Vagina (tissue), 2 donors: ENCODE measurements around the gene LKAAEAR1. TPM values are rescaled to one million over a fixed set of nuclear protein-coding genes. Genes with fewer than 3 reads are reported as not detected.

ENCODE experiments used
- DNase-seq, 2 donors: peaks; one replicate each; pipeline ENCODE4 v3.0.0-alpha.2; 2017; ENCODE audit errors: extremely low spot score in 2 of 2
- H3K27ac ChIP-seq: fragments of 200-600 bp; sonication (generic); one replicate; pipeline ENCODE4 v1.5.1; 2019
- H3K27me3 ChIP-seq: fragments of 200-600 bp; sonication (generic); one replicate; pipeline ENCODE4 v1.5.1; 2019
- H3K36me3 ChIP-seq, 2 donors: fragments of 200-600 bp; sonication (generic); one replicate each; pipeline ENCODE4 v1.5.1; 2017 to 2019
- H3K4me1 ChIP-seq: fragments of 200-600 bp; sonication (generic); one replicate; pipeline ENCODE4 v1.5.1; 2019
- H3K4me3 ChIP-seq, 2 donors: fragments of 200-600 bp; sonication (generic); 1 replicate in 1 of 2; 2 replicates in 1 of 2; pipeline ENCODE4 v1.5.1; 2016 to 2019
- H3K9me3 ChIP-seq: fragments of 200-600 bp; sonication (generic); one replicate; pipeline ENCODE4 v1.5.1; 2019
- POLR2A ChIP-seq, 2 donors: fragments of 450-650 bp; IDR thresholded peaks; one replicate each; pipeline ENCODE4 v1.6.1; 2017; ENCODE audit warnings: antibody characterized with exemption in 2 of 2, mild to moderate bottlenecking in 2 of 2, moderate library complexity in 2 of 2
- POLR2AphosphoS5 ChIP-seq, 2 donors: sonication (generic); formaldehyde crosslinking; IDR thresholded peaks; one replicate each; pipeline ENCODE4 v1.9.0; 2017; ENCODE audit warnings: antibody characterized with exemption in 2 of 2, mild to moderate bottlenecking in 2 of 2, low read depth in 1 of 2; ENCODE audit not compliant: insufficient read depth in 1 of 2
- intact Hi-C: fragments of 100-400 bp; cut with DNase I; formaldehyde crosslinking; loops from one replicate; pipeline ENCODE4 v1.15.1; 2023
- total RNA-seq: library from RNA; depleted of rRNA; stranded (reverse); fragments of >200 nt; gene quantifications from one replicate; pipeline ENCODE4 v1.2.3, GENCODE V29; 2016
- TF ChIP-seq, protein P1 (sequence below), 3 experiments: fragments of 450-650 bp in 2 of 3; fragments of 200-600 bp in 1 of 3; sonication (generic) in 1 of 3; IDR thresholded peaks; one replicate each; pipeline ENCODE4 v1.5.1; 2017 to 2019; ENCODE audit warnings: antibody characterized with exemption in 3 of 3, mild to moderate bottlenecking in 2 of 3, moderate library complexity in 2 of 3

Gene LKAAEAR1
- total RNA-seq, 1 donor from 2014 or later, result not detected

DNA sequence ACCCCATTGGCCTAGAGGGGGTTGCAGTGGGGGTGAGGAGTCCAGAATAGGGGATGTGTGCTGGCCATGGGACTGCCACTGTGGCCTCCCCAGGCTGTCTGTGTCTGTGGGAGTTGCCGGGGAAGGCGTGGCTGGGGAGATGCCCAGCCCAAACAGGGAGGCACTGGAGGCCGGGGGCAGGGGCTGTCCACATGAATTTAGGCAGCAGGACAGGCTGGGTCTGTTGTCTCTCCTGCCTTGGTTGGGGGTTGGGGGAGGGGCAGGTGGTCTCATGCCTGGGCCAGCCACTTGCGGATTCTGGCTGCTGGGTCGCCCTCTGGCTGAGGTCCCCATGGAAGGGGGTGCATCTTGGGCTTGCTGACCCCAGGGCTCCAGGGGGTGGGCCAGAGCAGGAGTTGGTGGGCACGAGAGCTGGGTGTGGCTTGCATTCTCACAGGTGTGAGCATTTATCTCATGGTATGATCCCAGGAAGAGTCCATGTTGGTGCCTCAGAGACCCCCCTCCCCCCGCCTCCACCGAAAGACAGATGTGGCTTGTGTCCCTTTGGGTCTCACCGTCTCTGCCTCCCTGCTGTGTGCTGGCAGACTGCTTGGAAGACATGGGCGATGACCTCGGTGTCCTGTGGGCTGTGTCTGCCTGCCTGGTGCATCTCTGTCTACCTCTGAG lies 38.7 kb downstream of the LKAAEAR1 start:
- H3K27ac ChIP-seq, result no peak overlapping the region
- DNase-seq, result no peak
- H3K4me1 ChIP-seq, result peaks cover 28% of the 10 kb centered on the region
- H3K9me3 ChIP-seq, result no peaks in the 10 kb centered on the region
- no peak overlapping the region for H3K4me3 ChIP-seq
- H3K36me3 ChIP-seq, result no peaks in the 10 kb centered on the region
- no peaks in the 10 kb centered on the region for H3K27me3 ChIP-seq
- TF ChIP-seq POLR2AphosphoS5 (IDR thresholded peaks at IDR 0.05; ENCODE audit: insufficient read depth in 1 of 2, low read depth in 1 of 2) (no peak), POLR2A (IDR thresholded peaks at IDR 0.05) (no peak)
- TF ChIP-seq, protein P1, sequence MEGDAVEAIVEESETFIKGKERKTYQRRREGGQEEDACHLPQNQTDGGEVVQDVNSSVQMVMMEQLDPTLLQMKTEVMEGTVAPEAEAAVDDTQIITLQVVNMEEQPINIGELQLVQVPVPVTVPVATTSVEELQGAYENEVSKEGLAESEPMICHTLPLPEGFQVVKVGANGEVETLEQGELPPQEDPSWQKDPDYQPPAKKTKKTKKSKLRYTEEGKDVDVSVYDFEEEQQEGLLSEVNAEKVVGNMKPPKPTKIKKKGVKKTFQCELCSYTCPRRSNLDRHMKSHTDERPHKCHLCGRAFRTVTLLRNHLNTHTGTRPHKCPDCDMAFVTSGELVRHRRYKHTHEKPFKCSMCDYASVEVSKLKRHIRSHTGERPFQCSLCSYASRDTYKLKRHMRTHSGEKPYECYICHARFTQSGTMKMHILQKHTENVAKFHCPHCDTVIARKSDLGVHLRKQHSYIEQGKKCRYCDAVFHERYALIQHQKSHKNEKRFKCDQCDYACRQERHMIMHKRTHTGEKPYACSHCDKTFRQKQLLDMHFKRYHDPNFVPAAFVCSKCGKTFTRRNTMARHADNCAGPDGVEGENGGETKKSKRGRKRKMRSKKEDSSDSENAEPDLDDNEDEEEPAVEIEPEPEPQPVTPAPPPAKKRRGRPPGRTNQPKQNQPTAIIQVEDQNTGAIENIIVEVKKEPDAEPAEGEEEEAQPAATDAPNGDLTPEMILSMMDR (IDR thresholded peaks at IDR 0.05), result no peak
- intact Hi-C loops, result no loop called here

DNA sequence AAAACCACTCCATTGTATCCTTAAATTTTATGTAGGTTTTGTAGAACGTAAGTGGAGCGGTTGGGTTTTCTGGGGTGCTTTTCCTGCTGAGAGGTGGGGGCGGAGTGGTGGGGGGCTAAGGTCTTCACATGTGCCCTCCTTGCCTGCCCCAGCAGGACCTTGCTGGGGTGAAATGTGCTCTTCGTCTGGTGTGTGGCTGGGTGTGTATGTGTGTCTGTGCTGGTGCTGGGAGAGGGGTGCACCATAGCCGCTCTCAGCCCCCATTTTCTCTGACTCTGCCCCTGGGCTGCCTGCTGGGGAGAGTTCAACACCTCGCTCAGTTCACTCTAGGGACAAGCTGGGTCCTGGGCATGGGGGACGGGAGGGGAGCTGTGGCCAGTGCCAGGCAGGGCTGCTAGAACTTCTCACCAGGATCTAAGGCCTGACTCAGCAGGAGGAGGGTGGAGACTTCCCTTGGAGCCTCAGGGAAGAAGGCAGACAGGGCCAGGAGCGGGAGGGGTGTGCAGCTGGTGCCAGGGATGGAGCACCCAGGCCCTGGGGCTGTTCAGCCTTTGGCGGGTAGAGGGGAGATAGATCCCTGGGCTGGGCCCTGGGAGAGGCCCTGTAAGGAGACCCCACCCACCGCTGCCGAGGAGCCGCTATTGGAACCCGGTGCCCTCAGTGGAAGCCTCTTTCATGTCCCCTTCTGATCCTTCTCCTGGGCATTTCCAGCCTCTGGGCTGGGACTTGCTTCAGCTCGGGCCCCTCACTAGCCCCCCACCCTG lies 39.5 kb downstream of the LKAAEAR1 start:
- intact Hi-C loops, result no loop called here
- Histone ChIP-seq H3K27me3 (no peaks in the 10 kb centered on the region), H3K36me3 (no peaks in the 10 kb centered on the region), H3K9me3 (no peaks in the 10 kb centered on the region), H3K27ac (no peak overlapping the region), H3K4me1 (peaks cover 33% of the 10 kb centered on the region), H3K4me3 (no peak overlapping the region)
- no peak for DNase-seq
- no peak for TF ChIP-seq POLR2A (IDR thresholded peaks at IDR 0.05)

DNA sequence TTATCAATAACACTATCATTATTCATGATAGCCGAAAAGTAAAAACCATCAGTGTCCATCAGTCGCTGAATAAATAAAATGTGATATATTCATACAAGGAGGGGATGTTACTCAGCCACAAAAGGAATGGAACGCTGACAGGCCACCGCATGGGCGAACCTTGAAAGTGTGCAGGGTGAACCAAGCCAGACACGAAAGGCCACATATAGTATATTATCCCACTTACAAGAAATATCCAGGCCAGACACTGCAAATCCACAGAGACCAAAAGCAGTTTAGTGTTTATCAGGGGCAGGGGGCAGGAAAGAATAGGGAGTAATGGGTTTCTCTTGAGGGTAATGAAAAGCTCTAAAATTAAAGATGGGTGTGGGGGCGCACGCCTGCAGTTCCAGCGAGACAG lies 40.4 kb downstream of the LKAAEAR1 start:
- no peak overlapping the region for H3K27ac ChIP-seq
- intact Hi-C loops, result no loop called here
- H3K9me3 ChIP-seq, result no peaks in the 10 kb centered on the region
- H3K4me1 ChIP-seq, result peaks cover 38% of the 10 kb centered on the region
- no peaks in the 10 kb centered on the region for H3K36me3 ChIP-seq
- TF ChIP-seq, protein P1 (IDR thresholded peaks at IDR 0.05), result no peak
- no peak for TF ChIP-seq POLR2A (IDR thresholded peaks at IDR 0.05)
- TF ChIP-seq POLR2AphosphoS5 (IDR thresholded peaks at IDR 0.05; ENCODE audit: insufficient read depth in 1 of 2, low read depth in 1 of 2), result no peak
- H3K27me3 ChIP-seq, result no peaks in the 10 kb centered on the region
- DNase-seq, result no peak
- H3K4me3 ChIP-seq, result no peak overlapping the region

DNA sequence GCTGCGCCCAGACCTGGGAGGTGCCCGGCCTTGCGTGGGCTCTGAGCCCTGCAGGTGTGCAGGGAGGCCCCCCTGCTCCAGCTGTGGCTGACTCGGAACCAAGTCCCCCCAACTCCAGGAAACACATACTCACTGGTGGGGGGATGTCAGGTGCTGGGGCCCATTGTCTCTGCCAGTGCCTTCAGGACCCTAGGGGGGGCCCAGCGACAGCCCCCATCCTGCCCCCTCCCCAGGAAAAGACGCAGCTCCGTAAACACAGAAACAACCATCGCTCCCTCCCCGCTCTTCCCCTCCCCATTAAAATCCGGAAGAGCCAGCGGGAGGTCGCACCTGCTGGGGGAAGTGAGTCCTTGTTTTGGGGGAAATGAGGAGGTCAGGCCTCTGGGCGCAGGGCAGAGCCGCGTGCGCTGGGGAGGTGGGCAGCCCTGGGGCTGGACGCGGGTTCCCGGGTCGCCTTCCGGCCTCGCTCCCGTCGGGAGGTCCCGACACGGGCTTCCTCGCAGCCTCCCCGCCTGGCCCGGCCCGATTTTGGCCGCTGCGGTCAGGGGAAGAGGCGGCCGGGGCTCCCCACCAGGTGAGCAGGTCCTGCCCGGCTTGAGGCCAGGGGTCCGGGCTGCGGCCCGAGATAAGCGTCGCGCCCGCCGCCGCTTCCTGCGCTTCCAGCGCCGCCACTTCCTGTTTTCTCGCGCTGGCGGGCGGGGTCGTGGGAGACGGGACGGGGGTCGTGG lies 42.0 kb downstream of the LKAAEAR1 start:
- Histone ChIP-seq H3K27ac (peak overlapping the region; percentile 39), H3K4me1 (peaks cover 46% of the 10 kb centered on the region), H3K9me3 (no peaks in the 10 kb centered on the region), H3K36me3 (no peaks in the 10 kb centered on the region), H3K4me3 (peak overlapping the region; percentile 33 to 37), H3K27me3 (peaks cover 7% of the 10 kb centered on the region)
- TF ChIP-seq, protein P1 (IDR thresholded peaks at IDR 0.05), result no peak
- TF ChIP-seq POLR2A (IDR thresholded peaks at IDR 0.05) (no peak), POLR2AphosphoS5 (IDR thresholded peaks at IDR 0.05; ENCODE audit: insufficient read depth in 1 of 2, low read depth in 1 of 2) (no peak)
- intact Hi-C loops, result no loop called here
- no peak for DNase-seq

DNA sequence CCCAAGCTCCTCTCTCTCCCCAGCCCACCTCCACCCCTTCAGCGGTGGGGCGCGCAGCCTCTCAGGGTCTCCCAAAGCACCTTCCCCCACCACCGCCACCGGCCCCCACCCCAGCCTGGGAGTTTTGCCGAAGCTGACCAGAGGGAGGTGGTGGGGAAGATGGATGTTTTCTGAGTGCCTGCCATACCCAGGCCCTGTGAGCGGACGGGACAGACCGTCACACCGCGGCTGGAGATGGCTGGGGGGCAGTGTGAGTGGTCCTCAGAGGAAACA lies 42.5 kb downstream of the LKAAEAR1 start:
- peaks cover 7% of the 10 kb centered on the region for H3K27me3 ChIP-seq
- H3K36me3 ChIP-seq, result no peaks in the 10 kb centered on the region
- H3K4me3 ChIP-seq, result peak overlapping the region; percentile 33 to 37
- intact Hi-C loops, result no loop called here
- no peak for DNase-seq
- H3K9me3 ChIP-seq, result no peaks in the 10 kb centered on the region
- TF ChIP-seq POLR2A (IDR thresholded peaks at IDR 0.05), result no peak
- TF ChIP-seq POLR2AphosphoS5 (IDR thresholded peaks at IDR 0.05; ENCODE audit: insufficient read depth in 1 of 2, low read depth in 1 of 2), result no peak
- TF ChIP-seq, protein P1 (IDR thresholded peaks at IDR 0.05), result no peak
- peaks cover 46% of the 10 kb centered on the region for H3K4me1 ChIP-seq
- H3K27ac ChIP-seq, result no peak overlapping the region
